Peyer's patch (tissue), 4 donors: Measurements from ENCODE around the gene CTCFL. TPM values are rescaled to one million over a fixed set of nuclear protein-coding genes. Genes with fewer than 3 reads are reported as not detected.
A peak's percentile ranks its signal among the peaks of the same experiment; 100 is the strongest.

Experiments
- DNase-seq, 3 donors: peaks; one replicate each; pipeline ENCODE4 v3.0.0-alpha.2; 2017 to 2019
- H3K27ac ChIP-seq, 4 donors: fragments of 200-600 bp; sonication (generic); one replicate each; pipeline ENCODE4 v1.5.1; 2016 to 2019
- H3K27me3 ChIP-seq, 2 donors: fragments of 200-600 bp; sonication (generic); one replicate each; pipeline ENCODE4 v1.5.1; 2019
- H3K36me3 ChIP-seq, 3 donors: fragments of 200-600 bp; sonication (generic); one replicate each; pipeline ENCODE4 v1.5.1; 2016 to 2019
- H3K4me1 ChIP-seq, 4 donors: fragments of 200-600 bp; sonication (generic); one replicate each; pipeline ENCODE4 v1.5.1; 2016 to 2019
- H3K4me3 ChIP-seq, 4 donors: fragments of 200-600 bp; sonication (generic); 1 replicate in 3 of 4; 2 replicates in 1 of 4; pipeline ENCODE4 v1.5.1; 2016 to 2019; ENCODE audit warnings: mild to moderate bottlenecking in 1 of 4
- H3K9me3 ChIP-seq, 4 donors: fragments of 200-600 bp; sonication (generic); one replicate each; pipeline ENCODE4 v1.5.1; 2016 to 2019; ENCODE audit warnings: mild to moderate bottlenecking in 1 of 4
- POLR2A ChIP-seq, 2 donors: fragments of 450-650 bp; IDR thresholded peaks; one replicate each; pipeline ENCODE4 v1.5.1; 2017; ENCODE audit warnings: antibody characterized with exemption in 2 of 2, mild to moderate bottlenecking in 2 of 2, moderate library complexity in 2 of 2
- total RNA-seq, 4 donors: library from RNA; depleted of rRNA; stranded (reverse); fragments of >200 nt; gene quantifications; one replicate each; pipeline ENCODE4 v1.1.0, GENCODE V29; 2016
- TF ChIP-seq, protein P1 (sequence below), 6 experiments: fragments of 450-650 bp in 4 of 6; fragments of 200-600 bp in 2 of 6; sonication (generic) in 1 of 6; IDR thresholded peaks; one replicate each; pipeline ENCODE4 v1.5.1; 2017 to 2019; ENCODE audit warnings: antibody characterized with exemption in 6 of 6, mild to moderate bottlenecking in 3 of 6, moderate library complexity in 1 of 6

Gene CTCFL
- total RNA-seq, 4 donors from 2014 or later = not detected

DNA sequence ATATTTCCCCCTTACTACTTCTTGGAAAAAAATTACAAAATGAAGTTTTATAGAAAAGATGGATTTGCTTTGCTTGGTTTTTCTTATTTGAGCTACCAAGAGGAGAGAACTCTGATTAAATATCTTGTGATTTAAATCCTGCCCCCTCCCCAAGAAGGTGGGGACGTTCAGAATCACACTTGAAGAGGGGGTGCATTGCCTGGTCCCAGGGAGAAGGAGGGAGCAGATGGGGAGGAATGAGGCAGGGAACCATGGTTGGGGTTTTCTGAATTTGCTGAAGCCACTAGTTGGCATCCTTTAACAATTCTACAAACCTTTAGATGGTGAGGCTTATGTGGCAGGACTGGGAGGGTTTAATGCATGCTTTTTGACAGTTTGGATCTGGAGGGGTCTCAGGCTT is 41.5 kb upstream of the CTCFL start:
- no peaks in the 10 kb centered on the region for H3K27me3 ChIP-seq
- no peak for DNase-seq
- peaks cover 0 to 16% (median 3%) of the 10 kb centered on the region in 4 donors for H3K4me1 ChIP-seq
- no peak for TF ChIP-seq POLR2A (IDR thresholded peaks at IDR 0.05)
- TF ChIP-seq, protein P1, sequence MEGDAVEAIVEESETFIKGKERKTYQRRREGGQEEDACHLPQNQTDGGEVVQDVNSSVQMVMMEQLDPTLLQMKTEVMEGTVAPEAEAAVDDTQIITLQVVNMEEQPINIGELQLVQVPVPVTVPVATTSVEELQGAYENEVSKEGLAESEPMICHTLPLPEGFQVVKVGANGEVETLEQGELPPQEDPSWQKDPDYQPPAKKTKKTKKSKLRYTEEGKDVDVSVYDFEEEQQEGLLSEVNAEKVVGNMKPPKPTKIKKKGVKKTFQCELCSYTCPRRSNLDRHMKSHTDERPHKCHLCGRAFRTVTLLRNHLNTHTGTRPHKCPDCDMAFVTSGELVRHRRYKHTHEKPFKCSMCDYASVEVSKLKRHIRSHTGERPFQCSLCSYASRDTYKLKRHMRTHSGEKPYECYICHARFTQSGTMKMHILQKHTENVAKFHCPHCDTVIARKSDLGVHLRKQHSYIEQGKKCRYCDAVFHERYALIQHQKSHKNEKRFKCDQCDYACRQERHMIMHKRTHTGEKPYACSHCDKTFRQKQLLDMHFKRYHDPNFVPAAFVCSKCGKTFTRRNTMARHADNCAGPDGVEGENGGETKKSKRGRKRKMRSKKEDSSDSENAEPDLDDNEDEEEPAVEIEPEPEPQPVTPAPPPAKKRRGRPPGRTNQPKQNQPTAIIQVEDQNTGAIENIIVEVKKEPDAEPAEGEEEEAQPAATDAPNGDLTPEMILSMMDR (IDR thresholded peaks at IDR 0.05) = peak in 1 of 6 experiments; percentile 2
- no peaks in the 10 kb centered on the region for H3K9me3 ChIP-seq
- H3K4me3 ChIP-seq = peak overlapping the region in 1 of 4 donors; percentile 59
- peaks cover 0 to 44% (median 4%) of the 10 kb centered on the region in 3 donors for H3K36me3 ChIP-seq
- peak overlapping the region in 1 of 4 donors; percentile 91 for H3K27ac ChIP-seq

DNA sequence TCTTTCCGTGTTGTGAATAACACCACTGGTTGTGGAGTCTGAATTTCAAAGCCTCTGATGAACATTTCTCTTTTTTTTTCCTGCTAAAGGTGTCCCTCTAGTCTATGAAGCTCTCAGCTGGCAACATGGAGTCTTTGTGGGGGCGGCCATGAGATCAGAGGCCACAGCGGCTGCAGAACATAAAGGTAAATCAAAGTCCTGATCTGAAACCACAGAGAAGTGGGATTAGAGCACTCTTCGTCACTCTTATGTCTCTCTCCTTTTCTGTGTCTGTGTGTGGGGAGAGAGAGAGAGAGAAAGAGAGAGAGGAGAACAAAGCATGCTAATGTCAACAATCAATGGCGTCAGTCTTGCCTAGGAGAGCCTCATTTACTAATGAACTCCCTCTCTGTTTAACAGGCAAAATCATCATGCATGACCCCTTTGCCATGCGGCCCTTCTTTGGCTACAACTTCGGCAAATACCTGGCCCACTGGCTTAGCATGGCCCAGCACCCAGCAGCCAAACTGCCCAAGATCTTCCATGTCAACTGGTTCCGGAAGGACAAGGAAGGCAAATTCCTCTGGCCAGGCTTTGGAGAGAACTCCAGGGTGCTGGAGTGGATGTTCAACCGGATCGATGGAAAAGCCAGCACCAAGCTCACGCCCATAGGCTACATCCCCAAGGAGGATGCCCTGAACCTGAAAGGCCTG is 40.2 kb upstream of the CTCFL start:
- Histone ChIP-seq H3K4me1 (peaks cover 0 to 11% (median 0%) of the 10 kb centered on the region in 4 donors), H3K27me3 (no peaks in the 10 kb centered on the region), H3K9me3 (no peaks in the 10 kb centered on the region), H3K36me3 (peaks cover 0 to 46% (median 4%) of the 10 kb centered on the region in 3 donors), H3K4me3 (peak overlapping the region in 2 of 4 donors; percentile 59 to 61), H3K27ac (peak overlapping the region in 1 of 4 donors; percentile 91)
- TF ChIP-seq POLR2A (IDR thresholded peaks at IDR 0.05) = no peak
- TF ChIP-seq, protein P1 (IDR thresholded peaks at IDR 0.05) = no peak
- DNase-seq = no peak

DNA sequence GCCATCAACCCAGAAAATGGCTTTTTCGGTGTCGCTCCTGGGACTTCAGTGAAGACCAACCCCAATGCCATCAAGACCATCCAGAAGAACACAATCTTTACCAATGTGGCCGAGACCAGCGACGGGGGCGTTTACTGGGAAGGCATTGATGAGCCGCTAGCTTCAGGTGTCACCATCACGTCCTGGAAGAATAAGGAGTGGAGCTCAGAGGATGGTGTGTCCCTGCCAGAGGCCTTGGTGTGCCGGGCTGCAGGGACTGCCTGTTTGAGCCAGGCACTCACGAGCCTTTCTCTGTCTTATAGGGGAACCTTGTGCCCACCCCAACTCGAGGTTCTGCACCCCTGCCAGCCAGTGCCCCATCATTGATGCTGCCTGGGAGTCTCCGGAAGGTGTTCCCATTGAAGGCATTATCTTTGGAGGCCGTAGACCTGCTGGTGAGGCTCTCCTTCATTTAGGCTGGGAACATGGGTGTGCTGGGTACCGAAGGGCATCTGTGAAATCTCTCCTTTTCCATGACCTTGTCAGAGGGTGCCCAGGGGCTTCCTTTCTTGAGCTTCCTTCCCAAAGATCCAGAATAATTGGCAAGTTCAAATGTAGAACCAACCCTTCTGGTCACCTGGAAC is 39.4 kb upstream of the CTCFL start:
- Histone ChIP-seq H3K27ac (peak overlapping the region in 1 of 4 donors; percentile 91), H3K27me3 (no peaks in the 10 kb centered on the region), H3K36me3 (peaks cover 0 to 46% (median 4%) of the 10 kb centered on the region in 3 donors), H3K4me3 (peak overlapping the region in 2 of 4 donors; percentile 59 to 61), H3K9me3 (no peaks in the 10 kb centered on the region), H3K4me1 (peaks cover 0 to 8% (median 0%) of the 10 kb centered on the region in 4 donors)
- DNase-seq = no peak
- TF ChIP-seq POLR2A (IDR thresholded peaks at IDR 0.05) = peak in 1 of 2 donors; percentile 37
- TF ChIP-seq, protein P1 (IDR thresholded peaks at IDR 0.05) = no peak

DNA sequence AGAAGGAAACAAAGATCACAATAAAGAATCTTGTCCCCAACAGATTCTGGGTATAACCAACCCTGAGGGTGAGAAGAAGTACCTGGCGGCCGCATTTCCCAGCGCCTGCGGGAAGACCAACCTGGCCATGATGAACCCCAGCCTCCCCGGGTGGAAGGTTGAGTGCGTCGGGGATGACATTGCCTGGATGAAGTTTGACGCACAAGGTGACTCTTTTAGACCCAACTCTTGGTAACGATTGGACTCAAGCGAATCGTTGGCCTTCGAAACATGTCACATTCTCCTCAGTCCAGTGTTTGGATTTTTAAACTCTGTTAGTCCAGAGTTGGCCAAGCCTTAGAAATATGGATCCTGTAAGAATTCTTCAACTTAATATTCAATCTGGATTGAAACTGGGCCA is 38.6 kb upstream of the CTCFL start:
- H3K27ac ChIP-seq = peak overlapping the region in 2 of 4 donors; percentile 40 to 91
- DNase-seq = no peak
- no peaks in the 10 kb centered on the region for H3K27me3 ChIP-seq
- no peaks in the 10 kb centered on the region for H3K9me3 ChIP-seq
- peak overlapping the region in 2 of 4 donors; percentile 59 to 61 for H3K4me3 ChIP-seq
- H3K36me3 ChIP-seq = peaks cover 0 to 46% (median 4%) of the 10 kb centered on the region in 3 donors
- H3K4me1 ChIP-seq = peaks cover 0 to 12% (median 4%) of the 10 kb centered on the region in 4 donors
- TF ChIP-seq, protein P1 (IDR thresholded peaks at IDR 0.05) = no peak
- no peak for TF ChIP-seq POLR2A (IDR thresholded peaks at IDR 0.05)

DNA sequence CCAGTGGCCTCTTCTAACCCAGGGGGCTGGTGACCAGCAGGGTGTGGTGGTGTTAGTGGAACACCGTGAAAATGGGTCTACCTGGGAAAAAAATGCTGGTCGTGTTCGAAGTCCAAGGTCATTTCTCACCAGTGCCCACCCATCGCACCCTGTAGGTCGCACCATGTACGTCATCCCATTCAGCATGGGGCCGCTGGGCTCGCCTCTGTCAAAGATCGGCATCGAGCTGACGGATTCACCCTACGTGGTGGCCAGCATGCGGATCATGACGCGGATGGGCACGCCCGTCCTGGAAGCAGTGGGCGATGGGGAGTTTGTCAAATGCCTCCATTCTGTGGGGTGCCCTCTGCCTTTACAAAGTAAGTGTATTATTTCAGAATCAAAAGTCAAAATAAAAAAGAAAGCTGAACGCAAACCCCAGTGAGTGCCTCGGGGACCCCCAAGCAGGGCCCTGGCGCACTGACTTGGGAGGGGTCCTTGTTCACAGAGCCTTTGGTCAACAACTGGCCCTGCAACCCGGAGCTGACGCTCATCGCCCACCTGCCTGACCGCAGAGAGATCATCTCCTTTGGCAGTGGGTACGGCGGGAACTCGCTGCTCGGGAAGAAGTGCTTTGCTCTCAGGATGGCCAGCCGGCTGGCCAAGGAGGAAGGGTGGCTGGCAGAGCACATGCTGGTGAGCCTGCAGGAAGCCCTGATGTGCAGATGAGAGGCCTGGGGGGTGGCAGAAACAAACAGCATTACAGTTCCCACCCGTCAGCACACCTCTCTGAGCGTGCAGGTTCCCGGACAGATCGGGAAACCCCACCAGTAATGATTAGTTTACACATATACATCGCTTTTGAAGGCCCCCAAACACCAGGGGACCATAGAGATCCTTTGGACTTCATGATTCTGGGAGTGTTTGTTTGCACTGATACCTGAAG is 37.9 kb upstream of the CTCFL start:
- Histone ChIP-seq H3K27ac (peak overlapping the region in 2 of 4 donors; percentile 81 to 91), H3K36me3 (peaks cover 0 to 46% (median 4%) of the 10 kb centered on the region in 3 donors), H3K4me3 (peak overlapping the region in 2 of 4 donors; percentile 59 to 61), H3K9me3 (no peaks in the 10 kb centered on the region), H3K27me3 (no peaks in the 10 kb centered on the region), H3K4me1 (peaks cover 0 to 19% (median 4%) of the 10 kb centered on the region in 4 donors)
- TF ChIP-seq, protein P1 (IDR thresholded peaks at IDR 0.05) = no peak
- peak in 1 of 2 donors; percentile 11 for TF ChIP-seq POLR2A (IDR thresholded peaks at IDR 0.05)
- DNase-seq = no peak
